BE2C (cell line): ENCODE results near the gene PNMA8B.

ENCODE experiments used
- DNase-seq: peaks from one replicate; pipeline ENCODE4 v3.0.0-alpha.2; 2020
- H3K27me3 ChIP-seq: fragments of 250-450 bp; sonication (Bioruptor Pico); 2 replicates; pipeline ENCODE4 v1.5.1; 2020; ENCODE audit warnings: mild to moderate bottlenecking
- H3K36me3 ChIP-seq: fragments of 250-450 bp; sonication (Bioruptor Pico); 2 replicates; pipeline ENCODE4 v1.5.1; 2020; ENCODE audit warnings: mild to moderate bottlenecking
- H3K4me1 ChIP-seq: fragments of 250-450 bp; sonication (Bioruptor Pico); 2 replicates; pipeline ENCODE4 v1.5.1; 2020
- H3K4me3 ChIP-seq: 2 replicates; pipeline ENCODE4 v1.5.1; 2011; ENCODE audit warnings: low read depth, low read length
- H3K9me3 ChIP-seq: fragments of 250-450 bp; sonication (Bioruptor Pico); 2 replicates; pipeline ENCODE4 v1.5.1; 2020
- TF ChIP-seq, protein P1 (sequence below): IDR thresholded peaks from 2 replicates; pipeline ENCODE4 v1.5.1; 2012; ENCODE audit warnings: mild to moderate bottlenecking, low read depth, low read length

The PNMA8B gene

DNA sequence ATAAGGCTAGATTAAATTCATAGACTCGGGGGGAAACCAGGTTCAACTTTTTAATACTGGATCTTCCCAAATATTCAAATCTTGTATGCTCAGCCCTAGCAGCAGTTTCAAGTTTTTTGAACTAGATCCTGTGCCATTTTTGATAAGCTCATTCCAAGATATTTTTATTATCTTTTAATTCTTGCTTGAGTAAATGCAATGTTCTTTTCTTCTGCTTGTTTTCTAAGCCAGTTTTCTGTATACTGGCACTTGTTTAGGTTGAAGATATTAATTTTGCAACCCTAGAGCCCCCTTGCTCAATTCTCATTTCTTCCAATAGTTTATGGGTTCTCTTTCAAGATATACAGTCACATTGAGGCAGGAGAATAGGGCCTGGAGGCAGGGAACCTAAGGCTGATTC, 53.8 kb downstream of the PNMA8B start:
- Histone ChIP-seq H3K36me3 (no peaks in the 10 kb centered on the region), H3K4me3 (no peak overlapping the region), H3K27me3 (no peaks in the 10 kb centered on the region), H3K4me1 (no peaks in the 10 kb centered on the region), H3K9me3 (no peaks in the 10 kb centered on the region)
- no peak for DNase-seq
- TF ChIP-seq, protein P1, sequence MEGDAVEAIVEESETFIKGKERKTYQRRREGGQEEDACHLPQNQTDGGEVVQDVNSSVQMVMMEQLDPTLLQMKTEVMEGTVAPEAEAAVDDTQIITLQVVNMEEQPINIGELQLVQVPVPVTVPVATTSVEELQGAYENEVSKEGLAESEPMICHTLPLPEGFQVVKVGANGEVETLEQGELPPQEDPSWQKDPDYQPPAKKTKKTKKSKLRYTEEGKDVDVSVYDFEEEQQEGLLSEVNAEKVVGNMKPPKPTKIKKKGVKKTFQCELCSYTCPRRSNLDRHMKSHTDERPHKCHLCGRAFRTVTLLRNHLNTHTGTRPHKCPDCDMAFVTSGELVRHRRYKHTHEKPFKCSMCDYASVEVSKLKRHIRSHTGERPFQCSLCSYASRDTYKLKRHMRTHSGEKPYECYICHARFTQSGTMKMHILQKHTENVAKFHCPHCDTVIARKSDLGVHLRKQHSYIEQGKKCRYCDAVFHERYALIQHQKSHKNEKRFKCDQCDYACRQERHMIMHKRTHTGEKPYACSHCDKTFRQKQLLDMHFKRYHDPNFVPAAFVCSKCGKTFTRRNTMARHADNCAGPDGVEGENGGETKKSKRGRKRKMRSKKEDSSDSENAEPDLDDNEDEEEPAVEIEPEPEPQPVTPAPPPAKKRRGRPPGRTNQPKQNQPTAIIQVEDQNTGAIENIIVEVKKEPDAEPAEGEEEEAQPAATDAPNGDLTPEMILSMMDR: no peak
